H1 (cell line): ENCODE results near the gene BCL2L12. TPM values are rescaled to one million over a fixed set of nuclear protein-coding genes. Genes with fewer than 3 reads are reported as not detected.

ENCODE experiments used
- CTCF ChIA-PET: fragments of 300-600 bp; sonication (Branson Sonifier 250); formaldehyde crosslinking; loops from one replicate; lab custom pipeline; 2021; ENCODE audit not compliant: partially characterized antibody; lab: Charles Lee
- POLR2A ChIA-PET: fragments of 300-600 bp; sonication (Branson Sonifier 250); formaldehyde crosslinking; loops from one replicate; lab custom pipeline; 2021; ENCODE audit warnings: inconsistent platforms; ENCODE audit not compliant: partially characterized antibody; lab: Charles Lee
- DNase-seq, 2 experiments: peaks; one replicate each; pipeline versions ENCODE4 v3.0.0 to v3.0.0-alpha.2; 2010 to 2022; ENCODE audit warnings: low spot score in 2 of 2, low read depth in 1 of 2, mixed read lengths in 1 of 2
- FAIRE-seq: peaks from 2 replicates; lab custom pipeline; 2011; peaks lifted over from hg19 to GRCh38; lab: Jason Lieb, UNC
- H2AFZ ChIP-seq: 2 replicates; pipeline ENCODE4 v1.8.1; 2012; ENCODE audit warnings: low read length, inconsistent platforms
- H2AK5ac ChIP-seq: 2 replicates; pipeline ENCODE4 v1.6.1; 2013; ENCODE audit warnings: low read depth, low read length
- H2BK120ac ChIP-seq: replicated peaks from 2 replicates; pipeline ENCODE3; 2013; ENCODE audit warnings: low read depth, low read length, inconsistent platforms
- H2BK12ac ChIP-seq: 2 replicates; pipeline ENCODE4 v1.6.1; 2013; ENCODE audit warnings: low read depth, low read length
- H2BK15ac ChIP-seq: 2 replicates; pipeline ENCODE4 v1.6.1; 2013; ENCODE audit warnings: low read length
- H2BK20ac ChIP-seq: 2 replicates; pipeline ENCODE4 v1.6.1; 2013; ENCODE audit warnings: low read length
- H2BK5ac ChIP-seq: 2 replicates; pipeline ENCODE4 v1.6.1; 2013; ENCODE audit warnings: low read depth, low read length
- H3K14ac ChIP-seq: 2 replicates; pipeline ENCODE4 v1.6.1; 2013; ENCODE audit warnings: inconsistent platforms; ENCODE audit not compliant: insufficient read length
- H3K18ac ChIP-seq: 2 replicates; pipeline ENCODE4 v1.6.1; 2013; ENCODE audit warnings: low read length; ENCODE audit errors: extremely low read depth
- H3K23ac ChIP-seq: 2 replicates; pipeline ENCODE4 v1.6.1; 2013; ENCODE audit warnings: inconsistent platforms; ENCODE audit not compliant: insufficient read length
- H3K23me2 ChIP-seq: 2 replicates; pipeline ENCODE4 v1.6.1; 2013; ENCODE audit warnings: low read depth, low read length
- H3K27ac ChIP-seq: 2 replicates; pipeline ENCODE4 v1.6.1; 2011; ENCODE audit warnings: low read depth, low read length, inconsistent platforms
- H3K27me3 ChIP-seq, 4 experiments: replicated peaks in 1 of 4; 1 replicate in 1 of 4; 2 replicates in 3 of 4; pipeline versions ENCODE4 v1.6.1 to v1.8.1; 2011 to 2013; ENCODE audit warnings: low read length in 3 of 4, mild to moderate bottlenecking in 3 of 4, inconsistent platforms in 2 of 4, mixed read lengths in 2 of 4, moderate library complexity in 1 of 4; ENCODE audit not compliant: control insufficient read depth in 3 of 4, insufficient read depth in 3 of 4; ENCODE audit errors: extremely low read depth in 1 of 4
- H3K36me3 ChIP-seq, 4 experiments: 2 replicates each; pipeline versions ENCODE4 v1.6.1 to v1.8.1; 2011 to 2013; ENCODE audit warnings: mild to moderate bottlenecking in 4 of 4, low read length in 3 of 4, moderate library complexity in 2 of 4, control low read depth in 1 of 4, inconsistent platforms in 1 of 4; ENCODE audit not compliant: insufficient read depth in 4 of 4, control insufficient read depth in 2 of 4
- H3K4ac ChIP-seq: replicated peaks from 2 replicates; pipeline ENCODE3; 2013; ENCODE audit warnings: low read length, low read depth, mixed read lengths, inconsistent platforms; ENCODE audit not compliant: insufficient read length
- H3K4me1 ChIP-seq, 4 experiments: replicated peaks in 1 of 4; 1 replicate in 1 of 4; 2 replicates in 3 of 4; pipeline versions ENCODE4 v1.6.1 to v1.8.1; 2011 to 2013; ENCODE audit warnings: low read length in 3 of 4, inconsistent platforms in 2 of 4, mixed read lengths in 1 of 4; ENCODE audit not compliant: insufficient read depth in 4 of 4, control insufficient read depth in 3 of 4
- H3K4me2 ChIP-seq, 2 experiments: 2 replicates each; pipeline versions ENCODE4 v1.6.1 to v1.8.1; 2011 to 2013; ENCODE audit warnings: low read depth in 2 of 2, low read length in 2 of 2, control low read depth in 1 of 2, inconsistent platforms in 1 of 2, mild to moderate bottlenecking in 1 of 2; ENCODE audit not compliant: insufficient read depth in 1 of 2
- H3K4me3 ChIP-seq, 4 experiments: fragments of 200-600, 300-600 bp in 1 of 4; sonication (generic), shearing (Covaris generic), sonication (Bioruptor Twin) in 1 of 4; 2 replicates each; pipeline versions ENCODE4 v1.5.1 to v1.8.1; 2011 to 2016; ENCODE audit warnings: low read length in 4 of 4, low read depth in 3 of 4, control low read depth in 2 of 4, inconsistent platforms in 2 of 4, mild to moderate bottlenecking in 2 of 4, mixed read lengths in 1 of 4, moderate library complexity in 1 of 4; ENCODE audit not compliant: insufficient read depth in 2 of 4; ENCODE audit errors: extremely low read depth in 1 of 4
- H3K56ac ChIP-seq: replicated peaks from 2 replicates; pipeline ENCODE3; 2013; ENCODE audit warnings: low read depth, mild to moderate bottlenecking, mixed read lengths, low read length, inconsistent platforms; ENCODE audit not compliant: insufficient read length
- H3K79me1 ChIP-seq: 2 replicates; pipeline ENCODE4 v1.6.1; 2013; ENCODE audit warnings: low read depth, low read length, control low read depth
- H3K79me2 ChIP-seq, 2 experiments: 2 replicates each; pipeline versions ENCODE4 v1.6.1 to v1.8.1; 2012 to 2013; ENCODE audit warnings: low read length in 2 of 2, mild to moderate bottlenecking in 2 of 2, inconsistent platforms in 1 of 2; ENCODE audit not compliant: insufficient read depth in 2 of 2, control insufficient read depth in 1 of 2
- H3K9ac ChIP-seq, 4 experiments: replicated peaks in 1 of 4; 1 replicate in 1 of 4; 2 replicates in 3 of 4; pipeline versions ENCODE4 v1.6.1 to v1.8.1; 2011 to 2013; ENCODE audit warnings: low read depth in 3 of 4, low read length in 3 of 4, control low read depth in 2 of 4, mild to moderate bottlenecking in 2 of 4, moderate library complexity in 2 of 4, inconsistent platforms in 1 of 4; ENCODE audit errors: extremely low read depth in 1 of 4
- H3K9me3 ChIP-seq, 2 experiments: 2 replicates each; pipeline versions ENCODE4 v1.6.1 to v1.8.1; 2012 to 2013; ENCODE audit warnings: mild to moderate bottlenecking in 2 of 2, moderate library complexity in 2 of 2, control low read depth in 1 of 2, inconsistent platforms in 1 of 2, low read depth in 1 of 2, low read length in 1 of 2, mixed read lengths in 1 of 2; ENCODE audit not compliant: insufficient read depth in 2 of 2
- H4K20me1 ChIP-seq, 2 experiments: replicated peaks in 1 of 2; 2 replicates each; pipeline versions ENCODE3 to v1.8.1; 2011 to 2013; ENCODE audit warnings: inconsistent platforms in 2 of 2, low read length in 2 of 2, mild to moderate bottlenecking in 1 of 2; ENCODE audit not compliant: insufficient read depth in 2 of 2, control insufficient read depth in 1 of 2
- H4K5ac ChIP-seq: 2 replicates; pipeline ENCODE4 v1.6.1; 2013; ENCODE audit warnings: low read length, low read depth, mixed read lengths, inconsistent platforms; ENCODE audit not compliant: insufficient read length
- H4K8ac ChIP-seq: 2 replicates; pipeline ENCODE4 v1.8.0; 2013; ENCODE audit warnings: mild to moderate bottlenecking, moderate library complexity, low read length, inconsistent platforms; ENCODE audit not compliant: insufficient read depth; ENCODE audit errors: extremely low read depth
- H4K91ac ChIP-seq: replicated peaks from 2 replicates; pipeline ENCODE3; 2013; ENCODE audit warnings: low read length, mixed read lengths, inconsistent platforms; ENCODE audit not compliant: insufficient read length
- TAF1 ChIP-seq: IDR thresholded peaks from 2 replicates; pipeline ENCODE4 v1.6.1; 2011; ENCODE audit warnings: mild to moderate bottlenecking, low read depth, low read length
- WGBS, 2 experiments: shearing (Covaris generic) in 1 of 2; methylation state at CpG; one replicate each; pipeline versions ENCODE4 v1.1.6 to v1.1.7; 2013 to 2015; ENCODE audit warnings: low lambda C conversion rate in 2 of 2, mixed read lengths in 2 of 2, inconsistent platforms in 1 of 2, low coverage in 1 of 2, missing lambda C conversion rate in 1 of 2; ENCODE audit not compliant: insufficient replicate concordance in 2 of 2, insufficient coverage in 1 of 2, insufficient read length in 1 of 2; ENCODE audit errors: extremely low coverage in 1 of 2, missing lambda C conversion rate in 1 of 2; 5-methylcytosine and 5-hydroxymethylcytosine counted together
- polyA plus RNA-seq, 7 experiments: library from polyadenylated mRNA; depleted of rRNA in 3 of 7; stranded (reverse) in 5 of 7; unstranded in 2 of 7; fragments of >200 nt in 5 of 7; fragments of 200-250 nt in 2 of 7; gene quantifications; 1 replicate in 5 of 7; 2 replicates in 1 of 7; 4 replicates in 1 of 7; pipeline versions ENCODE4 v1.2.1 to v1.2.3, GENCODE V29; 2011 to 2013; ENCODE audit warnings: missing spikeins in 2 of 7, mixed read lengths in 2 of 7
- total RNA-seq: library from RNA; stranded (reverse); fragmentation: NEBNext Ultra II Directional; extraction: Animal tissue kit (Norgen Biotek cat#: 25700); gene quantifications from 2 replicates; pipeline ENCODE4 v1.2.1, GENCODE V29; 2021

Gene BCL2L12
- total and polyA plus RNA-seq, 2 of the 8 experiments (the other 6 are each of a cell fraction or from before 2014, with no cell fraction given), result 126 to 209 TPM

- CTCF ChIA-PET, result interaction anchor here (1.0 to 2.3 kb wide), 3 partner anchors 34 to 167 kb away, joined by 4 to 8 read pairs (median 6); no protein-coding TSS in a partner anchor
- peak overlapping the region; percentile 18; the same call in 1 of the 2 replicates for H3K27ac ChIP-seq
- peak overlapping the region; percentile 78 to 87 for H3K4me2 ChIP-seq
- H2BK12ac ChIP-seq, result peak overlapping the region; percentile 43; the same call in 1 of the 2 replicates
- H2BK20ac ChIP-seq, result no peak overlapping the region
- no peak for FAIRE-seq
- H3K36me3 ChIP-seq, result no peaks in the 10 kb centered on the region
- no peak overlapping the region; the same call in 1 of the 2 replicates for H2BK5ac ChIP-seq
- peaks cover 2 to 25% (median 14%) of the 10 kb centered on the region in 4 experiments for H3K4me1 ChIP-seq
- POLR2A ChIA-PET, result interaction anchor here (0.8 to 50.7 kb wide), 15 partner anchors 8 to 168 kb away, joined by 3 to 840 read pairs (median 4); partner anchors contain the start of genes ADM5, BCL2L12, IRF3 and NOSIP
- H4K8ac ChIP-seq, result no peak overlapping the region
- H3K79me2 ChIP-seq, result peaks cover 4 to 9% of the 10 kb centered on the region in 2 experiments; a peak in 3 of 4 replicates
- peaks cover 7% of the 10 kb centered on the region for H3K23me2 ChIP-seq
- H3K9me3 ChIP-seq, result no peaks in the 10 kb centered on the region
- peak; percentile 31 to 82 for DNase-seq
- H3K23ac ChIP-seq, result no peak overlapping the region
- H3K9ac ChIP-seq, result no peak overlapping the region
- peak overlapping the region; percentile 80 for H4K91ac ChIP-seq
- no peak overlapping the region for H2BK120ac ChIP-seq
- 0 out of 2 replicates have a peak overlapping the region, but pooled peaks have one; percentile 14 for H2AFZ ChIP-seq
- H3K14ac ChIP-seq, result no peak overlapping the region
- TF ChIP-seq TAF1, result no peak
- TF ChIP-seq, all 59 proteins: peak for 0
- WGBS, 2 experiments, result 31% methylated on average over 12 of the region's 19 CpGs; no CpG with 5 or more reads in 1 of the 2 experiments
- H3K4ac ChIP-seq, result peak overlapping the region; percentile 66
- peak overlapping the region in 3 of 4 experiments; percentile 25 to 57 (median 26); a peak in 5 of 8 replicates for H3K4me3 ChIP-seq
- H3K56ac ChIP-seq, result no peak overlapping the region
- peak overlapping the region; percentile 83 for H3K18ac ChIP-seq
- H4K5ac ChIP-seq, result no peak overlapping the region
- H3K27me3 ChIP-seq, result no peaks in the 10 kb centered on the region
- peaks cover 2% of the 10 kb centered on the region; the same call in 1 of the 2 replicates for H3K79me1 ChIP-seq
- H4K20me1 ChIP-seq, result peaks cover 0 to 2% of the 10 kb centered on the region in 2 experiments
- H2AK5ac ChIP-seq, result no peak overlapping the region
- H2BK15ac ChIP-seq, result peak overlapping the region; percentile 72; the same call in 1 of the 2 replicates
Observed at GRCh38 chr19:49637821-49638738, 27.7 kb upstream of the BCL2L12 start.
